AG10803 (cell line): ENCODE data around the gene TRPM1.
A peak's percentile ranks its signal among the peaks of the same experiment; 100 is the strongest.

Experiments
- DNase-seq: peaks from one replicate; pipeline ENCODE4 v3.0.0; 2010; ENCODE audit warnings: low read depth
- H3K4me3 ChIP-seq: 2 replicates; pipeline ENCODE4 v1.5.1; 2011; ENCODE audit warnings: mild to moderate bottlenecking, low read length, control low read depth
- CTCF ChIP-seq: conservative IDR thresholded peaks from 2 replicates; pipeline ENCODE4 v1.5.1; 2011; ENCODE audit warnings: mild to moderate bottlenecking, low read length, control low read depth, inconsistent platforms

The TRPM1 gene

DNA sequence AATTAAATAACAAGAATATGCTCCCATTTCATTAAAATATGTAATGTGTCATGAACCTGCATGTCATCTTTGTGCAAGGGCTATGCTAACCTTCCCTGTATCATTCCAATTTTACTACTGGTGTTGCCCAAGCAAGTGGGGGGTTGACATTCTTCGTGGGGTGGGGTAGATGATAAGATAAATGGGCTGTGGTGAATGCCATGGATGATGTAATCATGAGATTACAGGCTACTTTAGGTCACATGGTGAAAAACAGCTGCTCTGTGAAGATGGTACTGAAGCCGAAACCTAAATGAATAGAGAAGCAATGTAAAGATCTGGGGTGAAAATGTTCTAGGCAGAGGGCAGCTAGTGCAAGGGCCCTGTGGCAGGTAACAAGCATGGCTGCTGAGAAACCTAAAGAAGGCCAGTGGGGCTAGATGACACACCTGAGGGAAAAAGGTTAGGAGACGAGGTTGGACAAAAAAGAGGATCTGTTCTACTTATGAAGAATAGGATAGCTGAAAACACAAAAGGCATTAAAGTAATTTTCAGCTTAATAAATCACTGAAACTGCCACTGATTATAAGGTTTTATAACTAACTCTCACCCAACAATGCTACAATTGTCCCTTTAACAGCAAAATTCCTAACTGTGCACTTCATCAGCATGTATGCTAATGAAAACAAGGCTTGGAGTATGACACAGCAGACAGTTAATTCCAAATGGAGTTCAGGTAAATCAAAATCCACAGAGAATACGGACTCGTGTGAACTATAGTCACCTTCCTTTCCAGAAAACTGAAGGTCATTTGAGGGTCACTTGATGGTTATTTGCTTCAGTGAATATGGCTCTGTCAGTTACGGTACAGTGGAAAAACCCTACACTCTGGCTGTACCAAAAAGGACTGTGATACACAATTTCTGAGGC is 145.1 kb downstream of the TRPM1 start:
- no peak for TF ChIP-seq CTCF
- peak; percentile 30 for DNase-seq
- no peak overlapping the region for H3K4me3 ChIP-seq

DNA sequence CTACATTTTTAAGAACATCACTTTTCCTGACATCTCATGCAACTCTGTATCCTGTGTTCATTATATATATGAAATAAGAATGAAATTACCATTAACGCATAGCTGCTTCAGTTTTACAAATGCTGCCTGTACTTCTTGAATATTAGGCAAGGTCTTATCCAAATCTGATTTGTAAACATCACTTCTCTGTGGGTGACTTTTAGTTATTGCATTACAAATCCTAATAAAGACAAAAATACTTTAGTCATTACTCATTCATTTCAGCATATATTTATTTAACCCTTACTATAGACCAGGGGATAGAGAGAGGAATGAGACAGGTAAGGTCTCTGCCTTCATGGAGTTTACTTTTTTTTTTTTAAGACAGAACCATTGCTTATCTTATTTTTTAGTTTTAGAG is 146.9 kb downstream of the TRPM1 start:
- DNase-seq = no peak
- no peak for TF ChIP-seq CTCF
- no peak overlapping the region for H3K4me3 ChIP-seq

DNA sequence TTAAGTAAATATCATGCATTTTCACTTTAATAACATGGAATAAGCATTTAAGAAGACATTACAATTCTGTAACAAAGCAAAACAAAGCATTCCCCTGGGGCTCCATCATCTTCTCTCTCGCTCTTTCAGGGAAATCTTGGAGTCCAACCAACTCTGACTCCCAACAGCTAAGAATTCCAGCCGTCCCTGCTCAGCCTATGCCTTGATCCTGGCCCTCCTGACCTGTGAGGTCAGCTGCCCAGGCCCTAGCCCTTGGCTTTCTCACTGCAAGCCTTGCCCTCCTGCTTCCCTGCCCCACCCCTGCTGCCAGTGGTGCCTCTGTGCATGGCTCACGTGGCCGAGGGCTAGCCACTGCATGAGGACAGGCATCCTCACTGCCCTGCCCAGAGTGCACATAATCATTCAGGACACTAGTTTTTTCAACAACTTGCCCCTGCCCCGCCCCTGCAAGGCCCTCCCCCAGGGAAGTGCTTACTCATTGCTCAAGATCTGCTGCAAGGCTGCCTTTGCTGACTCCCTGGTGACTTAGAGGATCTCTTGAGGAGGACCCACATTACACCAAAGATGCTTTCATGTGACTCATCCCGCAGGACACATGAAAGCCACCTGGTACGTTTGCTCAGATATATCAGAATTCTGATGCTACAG is 147.7 kb downstream of the TRPM1 start:
- peak; percentile 93 for DNase-seq
- no peak overlapping the region for H3K4me3 ChIP-seq
- no peak for TF ChIP-seq CTCF

GRCh38 chr15:30953183-30953582 is 148.3 kb downstream of the TRPM1 start:
- no peak overlapping the region for H3K4me3 ChIP-seq
- DNase-seq = no peak
- no peak for TF ChIP-seq CTCF
